ENCODE results near the gene CFAP46.

Gene CFAP46

GRCh38 chr10:132855889-132856288, 86.5 kb downstream of the CFAP46 start:
- no peak overlapping the region for H3K4me2 ChIP-seq (ENCODE audit: low read depth, low read length, poor library complexity, severe bottlenecking)
- no peaks in the 10 kb centered on the region; the same call in 1 of the 2 replicates for H3K9me3 ChIP-seq (ENCODE audit: insufficient read depth, low read depth, low read length)
- no peaks in the 10 kb centered on the region for H3K36me3 ChIP-seq (ENCODE audit: insufficient read depth, low read length)
- H3K79me2 ChIP-seq (ENCODE audit: insufficient read depth, low read length), result no peaks in the 10 kb centered on the region
- no peak overlapping the region for H2AFZ ChIP-seq (ENCODE audit: low read length)
- H3K9ac ChIP-seq (ENCODE audit: low read depth, low read length, poor library complexity, severe bottlenecking), result no peak overlapping the region
- H4K20me1 ChIP-seq (ENCODE audit: insufficient read depth, low read length, poor library complexity, severe bottlenecking), result no peaks in the 10 kb centered on the region
- no peaks in the 10 kb centered on the region for H3K27me3 ChIP-seq (ENCODE audit: insufficient read depth, low read length, poor library complexity, severe bottlenecking)
- no peaks in the 10 kb centered on the region for H3K9me2 ChIP-seq (replicated peaks; ENCODE audit: low read depth, low read length)
- TF ChIP-seq EZH2phosphoT487 (IDR thresholded peaks at IDR 0.05; ENCODE audit: borderline replicate concordance) (no peak), CTCF (conservative IDR thresholded peaks at IDR 0.05; ENCODE audit: low read length) (no peak)
- no peaks in the 10 kb centered on the region for H3K4me1 ChIP-seq (ENCODE audit: insufficient read depth, low read length, poor library complexity, severe bottlenecking)
- H3K4me3 ChIP-seq (ENCODE audit: low read length, poor library complexity, severe bottlenecking), result no peak overlapping the region
- no peaks in the 10 kb centered on the region for H3F3A ChIP-seq (ENCODE audit: low read depth)

- Histone ChIP-seq H3F3A (ENCODE audit: low read depth) (no peaks in the 10 kb centered on the region), H3K9ac (ENCODE audit: low read depth, low read length, poor library complexity, severe bottlenecking) (no peak overlapping the region), H3K9me2 (replicated peaks; ENCODE audit: low read depth, low read length) (no peaks in the 10 kb centered on the region), H3K9me3 (ENCODE audit: insufficient read depth, low read depth, low read length) (no peaks in the 10 kb centered on the region; the same call in 1 of the 2 replicates), H3K36me3 (ENCODE audit: insufficient read depth, low read length) (no peaks in the 10 kb centered on the region), H3K27me3 (ENCODE audit: insufficient read depth, low read length, poor library complexity, severe bottlenecking) (no peaks in the 10 kb centered on the region), H3K4me2 (ENCODE audit: low read depth, low read length, poor library complexity, severe bottlenecking) (no peak overlapping the region), H3K79me2 (ENCODE audit: insufficient read depth, low read length) (no peaks in the 10 kb centered on the region), H3K4me1 (ENCODE audit: insufficient read depth, low read length, poor library complexity, severe bottlenecking) (peaks cover 5% of the 10 kb centered on the region), H4K20me1 (ENCODE audit: insufficient read depth, low read length, poor library complexity, severe bottlenecking) (no peaks in the 10 kb centered on the region), H2AFZ (ENCODE audit: low read length) (no peak overlapping the region), H3K4me3 (ENCODE audit: low read length, poor library complexity, severe bottlenecking) (no peak overlapping the region)
- TF ChIP-seq EZH2phosphoT487 (IDR thresholded peaks at IDR 0.05; ENCODE audit: borderline replicate concordance), result no peak
- TF ChIP-seq CTCF (conservative IDR thresholded peaks at IDR 0.05; ENCODE audit: low read length), result no peak
Observed at GRCh38 chr10:132851451-132851850, 90.9 kb downstream of the CFAP46 start.

- no peak for TF ChIP-seq EZH2phosphoT487 (IDR thresholded peaks at IDR 0.05; ENCODE audit: borderline replicate concordance)
- TF ChIP-seq CTCF (conservative IDR thresholded peaks at IDR 0.05; ENCODE audit: low read length), result no peak
- Histone ChIP-seq H3K9me3 (ENCODE audit: insufficient read depth, low read depth, low read length) (no peaks in the 10 kb centered on the region; the same call in 1 of the 2 replicates), H3K4me2 (ENCODE audit: low read depth, low read length, poor library complexity, severe bottlenecking) (no peak overlapping the region), H2AFZ (ENCODE audit: low read length) (no peak overlapping the region), H3K9ac (ENCODE audit: low read depth, low read length, poor library complexity, severe bottlenecking) (no peak overlapping the region), H4K20me1 (ENCODE audit: insufficient read depth, low read length, poor library complexity, severe bottlenecking) (no peaks in the 10 kb centered on the region), H3K27me3 (ENCODE audit: insufficient read depth, low read length, poor library complexity, severe bottlenecking) (no peaks in the 10 kb centered on the region), H3K4me3 (ENCODE audit: low read length, poor library complexity, severe bottlenecking) (no peak overlapping the region), H3K79me2 (ENCODE audit: insufficient read depth, low read length) (no peaks in the 10 kb centered on the region), H3K9me2 (replicated peaks; ENCODE audit: low read depth, low read length) (no peaks in the 10 kb centered on the region), H3K4me1 (ENCODE audit: insufficient read depth, low read length, poor library complexity, severe bottlenecking) (peaks cover 5% of the 10 kb centered on the region), H3F3A (ENCODE audit: low read depth) (no peaks in the 10 kb centered on the region), H3K36me3 (ENCODE audit: insufficient read depth, low read length) (no peaks in the 10 kb centered on the region)
Observed at GRCh38 chr10:132850896-132851295, 91.5 kb downstream of the CFAP46 start.
